GM04504 (cell line): ENCODE results near the gene ZDHHC18.
A peak's percentile ranks its signal among the peaks of the same experiment; 100 is the strongest.

Experiments
- DNase-seq: peaks from one replicate; pipeline ENCODE4 v3.0.0-alpha.2; 2012; ENCODE audit warnings: low read depth

ZDHHC18 gene

DNA sequence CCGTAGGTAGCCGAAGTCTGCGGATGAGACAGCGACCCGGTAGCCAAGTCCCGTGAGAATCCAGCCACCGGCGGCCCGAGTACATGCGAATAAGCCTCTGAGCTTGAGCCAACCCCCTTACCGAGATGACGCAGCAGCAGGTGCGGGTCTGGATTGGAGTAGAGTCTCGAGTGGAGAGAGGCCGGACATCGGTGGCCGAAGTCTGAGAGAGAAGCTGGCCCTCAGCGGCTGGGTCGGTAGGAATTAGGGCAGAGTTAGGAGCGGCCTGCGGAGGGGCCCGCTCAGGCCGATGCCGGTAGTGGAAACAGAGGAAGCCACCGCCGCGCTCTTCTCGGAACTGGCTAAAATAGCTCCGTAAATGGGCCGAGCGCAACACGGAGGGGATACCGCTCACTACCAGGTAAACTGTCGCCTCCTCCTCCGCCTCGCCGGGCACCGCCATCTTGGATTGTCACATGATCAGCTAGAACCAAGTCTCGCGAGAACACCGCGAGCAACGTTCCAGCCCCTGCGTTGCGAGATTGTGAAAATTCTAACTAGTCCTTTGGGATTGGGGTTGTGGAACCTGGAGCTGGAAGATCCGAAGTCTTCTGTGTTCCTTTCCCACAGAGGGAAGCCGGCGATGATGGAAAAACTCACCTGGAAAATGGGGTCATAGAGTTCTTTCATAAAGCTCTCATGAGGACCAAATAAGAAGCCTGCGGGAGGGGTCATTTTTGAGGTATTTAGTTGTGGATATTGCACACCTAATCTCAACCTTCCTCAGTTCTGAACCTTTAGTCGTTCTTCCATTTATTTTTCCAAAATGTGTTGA is 73.7 kb downstream of the ZDHHC18 start, which contains the start of gene GPATCH3:
Gene GPATCH3, minus strand, starts transcription at position 467 of the 814 bp plus-strand sequence. Its CDS starts 25 bp downstream, at position 442.
- peak; percentile 86 for DNase-seq

GRCh38 chr1:26900815-26901511 is 74.5 kb downstream of the ZDHHC18 start:
- no peak for DNase-seq
